NCI-H2029 treated with DMSO at 0.1 percent for 48 hours (cell line): Measurements from ENCODE around the gene FGFR3.
"Not testable (repeated sequence)": the region's sequence is repeated elsewhere in the genome, so short reads cannot be mapped to it uniquely, and the experiment has no call there.

Experiments used
- DNase-seq: peaks from one replicate; lab custom pipeline; 2025; lab: John Stamatoyannopoulos, UW

FGFR3 gene

DNA sequence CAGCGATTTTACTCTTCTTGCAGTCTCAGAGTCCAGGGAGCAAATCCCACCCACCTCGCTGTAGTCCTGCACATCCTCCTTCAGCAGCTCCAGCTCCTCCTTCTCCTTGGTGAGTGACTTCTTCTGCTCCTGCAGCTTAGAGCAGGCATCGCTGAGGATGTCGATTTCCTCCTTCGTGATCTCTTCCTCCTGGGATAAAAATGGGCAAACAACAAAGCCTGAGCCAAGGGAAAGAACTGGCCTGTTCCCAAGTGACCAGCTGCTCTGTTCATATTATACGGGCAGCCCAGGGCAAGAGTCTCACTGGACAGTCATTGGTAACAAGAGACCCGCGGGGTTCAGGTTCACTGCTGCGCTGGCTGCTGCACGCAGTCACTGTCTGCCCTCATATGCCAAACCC lies 26.2 kb downstream of the FGFR3 start:
- no peak for DNase-seq

GRCh38 chr4:1819816-1820215 lies 26.7 kb downstream of the FGFR3 start:
- no peak for DNase-seq

GRCh38 chr4:1821679-1822567 lies 28.8 kb downstream of the FGFR3 start:
- DNase-seq: no peak

GRCh38 chr4:1822568-1823544 lies 29.8 kb downstream of the FGFR3 start:
- DNase-seq: no peak

GRCh38 chr4:1823545-1823932 lies 30.4 kb downstream of the FGFR3 start:
- DNase-seq: no peak

DNA sequence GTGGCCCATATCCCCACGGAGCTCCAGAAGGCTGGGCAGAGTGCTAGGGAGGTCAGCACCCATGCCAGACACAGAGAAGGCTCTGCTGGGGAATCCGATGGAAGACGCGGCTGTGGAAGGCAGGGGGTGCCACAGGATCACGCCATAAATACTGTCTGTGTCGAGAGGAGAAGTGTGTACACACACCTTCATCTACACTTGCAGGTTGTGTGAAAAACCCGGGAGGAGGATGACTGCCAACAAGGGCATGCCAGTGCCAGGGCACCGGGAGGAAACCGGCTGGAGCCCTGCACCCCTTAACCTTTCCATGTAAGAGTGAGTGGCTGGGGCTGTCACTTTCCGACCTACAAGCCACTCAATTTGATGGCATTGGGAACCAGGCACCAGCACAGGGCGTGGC lies 31.7 kb downstream of the FGFR3 start:
- no peak for DNase-seq

- DNase-seq: no peak
Observed at GRCh38 chr4:1825326-1825725, 32.2 kb downstream of the FGFR3 start.

DNA sequence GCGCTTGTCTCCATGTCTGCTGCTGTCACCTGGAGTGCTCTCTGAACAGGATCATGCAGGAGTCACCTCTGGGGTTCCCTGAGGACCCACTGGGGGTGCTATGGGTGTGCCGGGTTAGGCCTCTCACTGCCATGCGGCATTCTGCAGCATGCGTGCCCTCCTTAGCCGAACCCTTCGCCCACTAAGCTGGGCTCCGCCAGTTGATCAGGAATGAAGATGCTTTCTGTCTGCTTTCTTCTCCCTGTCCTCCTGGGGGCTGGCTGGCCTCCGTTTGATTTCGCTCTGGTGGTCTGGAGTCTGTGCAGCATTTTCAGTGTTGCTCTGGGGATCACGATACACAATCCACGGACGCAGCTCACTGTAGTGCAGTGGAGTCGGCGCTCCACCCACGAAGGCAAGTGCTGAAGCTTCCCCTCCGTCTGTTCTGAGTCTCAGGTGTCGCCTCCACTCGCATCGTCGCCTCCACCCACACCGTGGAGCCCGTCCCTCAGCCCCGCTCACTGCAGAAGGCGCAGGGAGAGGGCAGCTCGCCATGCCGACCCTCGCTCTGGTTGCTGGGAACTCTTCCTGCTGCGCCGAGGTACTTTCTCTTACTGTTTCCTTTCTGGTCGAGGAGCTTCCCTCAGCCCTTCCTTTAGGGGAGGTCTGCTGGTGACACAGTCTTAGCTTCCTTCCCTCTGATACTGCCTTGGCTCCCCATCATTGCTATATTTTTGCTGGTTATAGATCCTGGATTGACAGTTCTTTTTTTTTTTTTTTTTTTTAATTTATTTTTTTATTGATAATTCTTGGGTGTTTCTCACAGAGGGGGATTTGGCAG lies 33.6 kb downstream of the FGFR3 start:
- no peak for DNase-seq

DNA sequence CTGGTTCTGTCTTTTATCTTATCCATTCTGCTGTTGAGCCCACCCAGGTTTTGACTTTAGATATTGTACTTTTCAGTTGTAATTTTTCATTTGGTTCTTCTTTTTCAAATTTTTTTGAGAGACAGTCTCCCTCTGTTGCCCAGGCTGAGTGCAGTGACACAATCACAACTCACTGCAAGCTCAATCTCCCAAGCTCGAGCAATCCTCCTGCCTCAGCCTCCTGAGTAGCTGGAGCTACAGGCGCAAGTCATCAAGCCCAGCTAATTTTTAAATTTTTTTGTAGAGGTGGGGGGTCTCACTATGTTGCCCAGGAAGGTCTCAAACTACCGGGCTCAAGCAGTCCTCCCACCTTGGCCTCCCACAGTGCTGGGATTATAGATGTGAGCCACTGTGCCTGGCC lies 37.1 kb downstream of the FGFR3 start:
- no peak for DNase-seq

DNA sequence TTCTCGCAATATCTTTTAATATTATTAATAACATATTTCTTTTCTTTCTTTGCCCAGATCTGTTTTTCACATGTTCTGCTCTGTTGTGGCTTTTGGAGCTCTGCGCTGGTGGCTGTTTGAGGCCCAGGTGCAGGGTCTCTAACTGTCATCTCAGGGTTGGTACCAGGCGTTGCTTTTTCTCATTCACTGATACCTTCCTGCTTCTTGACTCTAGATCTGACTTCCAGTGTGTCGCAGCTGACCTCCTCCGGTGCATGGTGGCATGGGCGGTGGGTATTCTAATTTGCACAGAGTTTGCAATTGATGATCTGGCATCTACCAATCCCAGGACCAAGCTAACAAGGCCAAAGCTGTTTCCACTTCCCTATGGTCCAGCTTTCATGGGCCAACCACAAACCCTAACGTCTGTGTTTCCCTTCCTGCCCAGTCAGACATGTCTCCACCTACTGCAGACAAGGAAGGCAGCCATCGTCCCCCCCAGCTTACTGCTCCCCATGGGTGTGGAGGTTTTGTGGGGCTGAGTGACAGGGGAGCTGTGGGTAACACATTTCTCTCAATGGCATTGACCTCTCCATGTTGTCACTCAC lies 37.6 kb downstream of the FGFR3 start:
- no peak for DNase-seq

DNA sequence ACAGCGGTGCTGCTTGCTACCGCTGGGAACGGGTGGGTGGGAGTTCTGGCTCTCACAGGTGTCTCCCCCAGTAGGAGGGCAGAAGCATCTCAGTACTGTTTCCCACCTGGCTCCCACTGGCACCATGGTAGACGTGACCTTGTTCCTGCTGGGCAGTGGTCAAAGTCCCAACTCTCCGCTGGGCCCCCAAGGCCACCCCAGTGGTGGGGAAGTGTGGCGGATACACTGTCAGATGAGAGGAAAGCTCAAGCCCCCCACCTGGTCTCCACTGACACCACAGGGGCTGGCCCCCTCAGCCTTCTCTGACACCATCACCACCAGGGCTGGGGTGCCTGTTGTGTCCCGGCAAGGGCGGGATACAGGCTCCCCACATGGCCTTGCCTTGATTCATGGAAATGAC lies 38.2 kb downstream of the FGFR3 start:
- DNase-seq: no peak

DNA sequence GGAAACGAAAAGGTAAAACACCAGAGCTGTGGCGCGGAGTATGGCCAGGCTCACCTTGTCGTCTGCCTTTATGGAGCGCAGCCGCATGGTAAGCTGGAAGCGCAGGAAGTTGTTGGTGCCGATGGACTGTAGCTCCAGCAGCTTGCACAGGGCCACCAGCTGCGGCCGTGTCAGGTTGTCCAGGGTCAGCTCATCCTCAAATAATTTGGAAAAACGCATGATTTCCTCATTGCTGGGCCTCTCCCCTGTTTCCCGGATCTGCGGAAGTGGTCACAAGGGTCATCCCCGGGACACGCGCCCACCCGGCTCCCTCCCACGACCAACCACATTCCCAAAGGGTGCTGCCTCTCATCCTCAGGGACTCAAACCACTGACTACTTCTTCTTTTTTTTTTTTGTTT lies 39.6 kb downstream of the FGFR3 start:
- no peak for DNase-seq

DNA sequence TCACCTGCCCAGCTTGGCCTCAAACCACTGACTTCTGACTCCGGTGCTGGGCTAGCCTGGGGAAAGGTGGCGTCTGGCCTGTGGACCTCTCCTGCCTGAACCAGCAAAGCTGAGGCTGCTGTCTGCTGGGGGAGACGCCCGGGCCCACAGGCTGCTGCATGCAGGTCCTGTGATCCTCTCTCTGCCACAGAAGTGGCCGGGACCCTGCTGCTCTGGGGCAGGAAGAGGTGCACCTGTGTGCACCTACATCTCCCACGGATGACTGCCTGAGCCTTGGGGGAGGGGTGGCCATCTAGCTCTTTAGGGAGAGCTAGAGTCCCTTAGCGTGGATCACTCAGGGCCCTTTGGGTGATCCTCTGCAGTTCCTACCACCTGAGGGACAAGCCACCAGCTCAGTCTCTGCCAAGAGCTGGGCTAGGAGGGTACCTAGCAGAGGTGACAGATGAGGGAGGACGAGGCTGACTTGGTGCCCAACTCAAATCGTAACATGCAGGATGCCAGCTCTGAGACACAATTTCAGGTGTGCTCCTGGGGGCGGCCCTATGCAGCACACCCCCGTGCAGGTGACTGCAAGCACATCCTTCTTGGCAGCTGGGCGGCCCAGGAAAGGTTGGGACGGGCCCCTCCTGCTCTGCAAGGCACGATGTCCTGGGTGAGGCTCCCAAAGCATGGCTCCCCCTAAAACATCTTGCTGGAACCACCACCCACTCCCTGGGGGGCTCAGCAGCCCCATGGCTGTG lies 40.4 kb downstream of the FGFR3 start:
- no peak for DNase-seq

DNA sequence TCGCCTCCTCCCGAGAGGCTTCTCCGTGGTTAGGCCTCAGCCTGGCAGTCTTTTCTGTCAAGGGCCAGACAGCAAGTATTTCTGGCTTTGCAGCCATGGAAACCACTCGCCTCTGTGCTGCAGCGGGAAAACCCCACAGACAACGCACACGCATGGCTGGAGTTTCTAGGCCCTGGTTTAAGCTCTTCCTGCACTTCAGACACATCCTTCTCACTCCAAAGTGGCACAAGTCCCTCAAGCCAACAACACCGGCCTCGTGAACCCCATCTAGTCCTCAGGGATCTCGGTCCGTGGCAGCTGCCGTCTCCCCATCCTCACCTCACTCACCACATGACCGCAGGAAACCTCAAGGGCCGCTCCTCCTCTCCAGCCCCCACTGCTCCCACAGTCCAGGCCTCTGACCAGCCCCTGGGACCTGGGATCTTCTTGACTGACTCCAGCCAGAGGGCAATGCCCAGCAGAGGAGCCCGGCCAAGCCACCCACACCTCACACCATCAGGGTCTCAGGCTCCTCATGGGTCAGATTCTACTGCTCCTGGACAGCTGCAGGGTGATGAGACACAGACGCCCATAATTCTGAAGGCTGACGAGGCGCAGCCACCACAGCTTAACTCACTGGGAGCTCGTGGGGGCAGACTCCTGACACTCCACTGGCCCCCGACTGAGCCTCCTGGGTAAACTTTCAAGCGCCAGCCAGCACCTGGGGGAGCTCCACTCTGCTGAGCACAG lies 41.1 kb downstream of the FGFR3 start:
- DNase-seq: no peak

GRCh38 chr4:1835836-1836235 lies 42.7 kb downstream of the FGFR3 start:
- not testable (repeated sequence) for DNase-seq

GRCh38 chr4:1836650-1837049 lies 43.6 kb downstream of the FGFR3 start:
- DNase-seq: no peak

- no peak for DNase-seq
Observed at GRCh38 chr4:1837069-1837468, 44.0 kb downstream of the FGFR3 start.

DNA sequence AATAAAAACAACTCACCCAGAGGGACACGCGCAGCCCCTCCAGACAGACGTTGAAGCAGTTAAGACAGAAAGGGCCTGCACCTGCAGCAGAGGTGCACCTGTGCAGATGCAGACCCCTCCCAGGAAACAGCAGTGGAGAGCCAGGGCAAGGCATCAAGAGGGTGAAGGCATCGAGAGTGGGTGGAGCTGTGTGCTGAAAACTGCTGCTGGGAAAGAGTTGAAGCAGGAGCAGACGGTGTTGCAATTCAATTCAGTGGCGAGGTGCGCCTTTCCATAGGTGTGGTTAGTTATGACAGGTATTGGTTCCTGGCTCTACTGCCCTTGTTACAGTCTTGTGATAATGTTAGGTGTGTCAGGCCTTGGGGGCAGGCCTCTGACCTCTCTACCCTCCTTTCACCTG lies 46.2 kb downstream of the FGFR3 start:
- DNase-seq: no peak

DNA sequence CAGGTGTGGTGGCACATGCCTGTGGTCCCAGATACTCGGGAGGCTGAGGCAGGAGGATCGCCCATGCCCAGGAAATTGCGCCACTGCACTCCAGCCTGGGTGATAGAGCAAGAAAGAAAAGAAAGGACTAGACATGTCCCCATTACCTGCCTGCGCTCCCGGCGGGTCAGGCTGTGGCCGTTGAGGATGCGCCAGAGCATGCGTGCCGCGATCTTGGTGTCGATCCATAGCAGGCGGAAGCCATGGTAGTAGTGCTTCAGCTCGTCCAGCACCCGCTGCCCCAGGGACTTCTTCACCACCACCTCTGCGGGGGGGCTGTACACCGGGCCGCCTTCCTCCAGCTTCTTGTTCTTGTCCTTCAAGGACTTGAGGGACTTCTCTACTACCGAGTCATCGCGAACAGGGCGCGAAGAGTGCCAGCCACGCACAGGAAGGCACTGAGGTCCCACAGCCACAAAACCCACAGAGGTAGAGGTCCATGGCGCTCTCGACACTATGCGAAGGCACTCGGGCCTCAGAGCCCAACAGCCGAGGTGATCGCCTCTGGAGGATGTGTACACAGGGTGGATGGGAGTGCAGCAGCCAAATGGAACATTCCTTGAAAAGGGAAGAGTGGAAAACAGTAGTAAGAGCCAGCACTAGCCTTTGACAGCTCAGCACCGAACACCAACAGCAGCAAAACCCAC lies 48.3 kb downstream of the FGFR3 start:
- no peak for DNase-seq

DNA sequence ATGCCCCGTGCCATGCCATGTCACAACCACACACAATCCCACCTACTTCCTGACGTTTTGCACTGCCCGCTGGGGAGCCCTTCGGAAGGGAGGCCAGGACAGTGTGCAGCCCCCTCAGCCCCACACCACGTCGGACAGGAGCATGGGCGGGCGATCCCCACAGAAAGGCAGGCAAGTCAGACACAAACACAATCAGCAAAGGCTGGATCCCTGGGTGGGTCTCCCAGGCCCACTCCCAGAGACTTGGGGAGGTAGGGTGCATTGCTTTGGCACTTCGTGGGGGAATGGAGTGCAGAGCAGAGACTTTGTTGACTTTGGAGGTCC lies 48.8 kb downstream of the FGFR3 start:
- no peak for DNase-seq
